Astrocyte (in vitro differentiated cells and primary cell): ENCODE measurements around the gene UTP4.

Experiments
- EZH2 ChIP-seq: IDR thresholded peaks from 2 replicates; pipeline ENCODE4 v1.6.1; 2012; ENCODE audit warnings: mild to moderate bottlenecking, low read length, inconsistent platforms; ENCODE audit not compliant: insufficient read depth
- TF ChIP-seq, protein P1 (sequence below): IDR thresholded peaks from 2 replicates; pipeline ENCODE4 v1.5.1; 2011; ENCODE audit warnings: low read depth, mild to moderate bottlenecking, inconsistent platforms, low read length, moderate library complexity; ENCODE audit not compliant: insufficient read depth

DNA sequence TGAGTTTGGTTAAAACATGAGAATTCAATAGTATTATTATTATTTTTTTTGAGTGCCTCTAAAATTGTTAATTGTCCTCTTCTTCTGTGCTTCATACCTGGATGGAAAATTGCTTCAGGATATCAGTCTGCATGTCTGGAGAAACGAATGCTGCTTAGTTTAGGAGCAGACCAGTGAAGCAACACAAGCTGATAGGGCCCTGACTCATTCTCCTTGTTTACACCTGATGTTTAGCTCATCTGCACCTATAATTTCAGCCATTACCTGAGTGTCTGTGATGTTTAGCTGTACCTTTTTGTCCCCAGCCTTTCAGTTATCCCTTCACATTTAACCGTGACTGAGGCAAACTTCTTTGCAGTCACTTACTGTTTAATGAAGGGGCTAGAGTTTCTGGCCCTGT, 69.3 kb downstream of the UTP4 start:
- TF ChIP-seq, protein P1, sequence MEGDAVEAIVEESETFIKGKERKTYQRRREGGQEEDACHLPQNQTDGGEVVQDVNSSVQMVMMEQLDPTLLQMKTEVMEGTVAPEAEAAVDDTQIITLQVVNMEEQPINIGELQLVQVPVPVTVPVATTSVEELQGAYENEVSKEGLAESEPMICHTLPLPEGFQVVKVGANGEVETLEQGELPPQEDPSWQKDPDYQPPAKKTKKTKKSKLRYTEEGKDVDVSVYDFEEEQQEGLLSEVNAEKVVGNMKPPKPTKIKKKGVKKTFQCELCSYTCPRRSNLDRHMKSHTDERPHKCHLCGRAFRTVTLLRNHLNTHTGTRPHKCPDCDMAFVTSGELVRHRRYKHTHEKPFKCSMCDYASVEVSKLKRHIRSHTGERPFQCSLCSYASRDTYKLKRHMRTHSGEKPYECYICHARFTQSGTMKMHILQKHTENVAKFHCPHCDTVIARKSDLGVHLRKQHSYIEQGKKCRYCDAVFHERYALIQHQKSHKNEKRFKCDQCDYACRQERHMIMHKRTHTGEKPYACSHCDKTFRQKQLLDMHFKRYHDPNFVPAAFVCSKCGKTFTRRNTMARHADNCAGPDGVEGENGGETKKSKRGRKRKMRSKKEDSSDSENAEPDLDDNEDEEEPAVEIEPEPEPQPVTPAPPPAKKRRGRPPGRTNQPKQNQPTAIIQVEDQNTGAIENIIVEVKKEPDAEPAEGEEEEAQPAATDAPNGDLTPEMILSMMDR, result no peak
- no peak for TF ChIP-seq EZH2
